ENCODE measurements around the gene SEC24D.

SEC24D gene

DNA sequence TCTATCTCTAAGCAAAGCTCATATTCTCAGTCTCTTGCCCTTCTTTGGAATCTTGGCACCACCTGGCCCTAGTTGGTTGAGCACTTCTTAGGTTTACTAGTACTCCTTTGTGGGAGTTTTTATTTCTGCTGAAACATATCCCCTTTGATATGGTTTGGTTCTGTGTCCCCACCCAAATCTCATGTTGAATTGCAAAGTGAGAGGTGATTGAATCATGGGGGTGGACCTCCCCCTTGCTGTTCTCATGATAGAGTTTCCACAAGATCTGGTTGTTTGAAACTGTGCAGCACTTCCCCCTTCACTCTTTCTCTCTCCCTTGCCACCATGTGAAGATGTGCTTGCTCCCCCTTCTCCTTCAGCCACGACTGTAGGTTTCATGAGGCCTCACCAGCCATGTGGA is 30.5 kb upstream of the SEC24D start:
- no peaks in the 10 kb centered on the region for H4K20me1 ChIP-seq (ENCODE audit: insufficient read depth, low read length, poor library complexity, severe bottlenecking)
- no peak for TF ChIP-seq CTCF (conservative IDR thresholded peaks at IDR 0.05; ENCODE audit: low read length)
- no peak for TF ChIP-seq EZH2phosphoT487 (IDR thresholded peaks at IDR 0.05; ENCODE audit: borderline replicate concordance)
- H3K4me2 ChIP-seq (ENCODE audit: low read depth, low read length, poor library complexity, severe bottlenecking) = no peak overlapping the region
- no peak overlapping the region for H2AFZ ChIP-seq (ENCODE audit: low read length)
- H3K9me3 ChIP-seq (ENCODE audit: insufficient read depth, low read depth, low read length) = no peaks in the 10 kb centered on the region
- no peaks in the 10 kb centered on the region for H3K27me3 ChIP-seq (ENCODE audit: insufficient read depth, low read length, poor library complexity, severe bottlenecking)
- H3K79me2 ChIP-seq (ENCODE audit: insufficient read depth, low read length) = no peaks in the 10 kb centered on the region
- H3F3A ChIP-seq (ENCODE audit: low read depth) = no peaks in the 10 kb centered on the region
- H3K9me2 ChIP-seq (replicated peaks; ENCODE audit: low read depth, low read length) = no peaks in the 10 kb centered on the region
- H3K9ac ChIP-seq (ENCODE audit: low read depth, low read length, poor library complexity, severe bottlenecking) = no peak overlapping the region
- H3K4me3 ChIP-seq (ENCODE audit: low read length, poor library complexity, severe bottlenecking) = no peak overlapping the region
- no peaks in the 10 kb centered on the region for H3K36me3 ChIP-seq (ENCODE audit: insufficient read depth, low read length)
- no peaks in the 10 kb centered on the region for H3K4me1 ChIP-seq (ENCODE audit: insufficient read depth, low read length, poor library complexity, severe bottlenecking)

- Histone ChIP-seq H3K79me2 (ENCODE audit: insufficient read depth, low read length) (no peaks in the 10 kb centered on the region), H3K4me3 (ENCODE audit: low read length, poor library complexity, severe bottlenecking) (no peak overlapping the region), H4K20me1 (ENCODE audit: insufficient read depth, low read length, poor library complexity, severe bottlenecking) (no peaks in the 10 kb centered on the region), H3K9me3 (ENCODE audit: insufficient read depth, low read depth, low read length) (no peaks in the 10 kb centered on the region), H2AFZ (ENCODE audit: low read length) (peak overlapping the region; percentile 72), H3K9me2 (replicated peaks; ENCODE audit: low read depth, low read length) (no peaks in the 10 kb centered on the region), H3K4me1 (ENCODE audit: insufficient read depth, low read length, poor library complexity, severe bottlenecking) (no peaks in the 10 kb centered on the region), H3K4me2 (ENCODE audit: low read depth, low read length, poor library complexity, severe bottlenecking) (peak overlapping the region; percentile 32), H3F3A (ENCODE audit: low read depth) (no peaks in the 10 kb centered on the region), H3K27me3 (ENCODE audit: insufficient read depth, low read length, poor library complexity, severe bottlenecking) (no peaks in the 10 kb centered on the region), H3K36me3 (ENCODE audit: insufficient read depth, low read length) (no peaks in the 10 kb centered on the region), H3K9ac (ENCODE audit: low read depth, low read length, poor library complexity, severe bottlenecking) (no peak overlapping the region)
- TF ChIP-seq CTCF (conservative IDR thresholded peaks at IDR 0.05; ENCODE audit: low read length) (peak; percentile 90), EZH2phosphoT487 (IDR thresholded peaks at IDR 0.05; ENCODE audit: borderline replicate concordance) (no peak)
These were observed 29.3 kb upstream of the SEC24D start for GRCh38 chr4:118865091-118865708.

DNA sequence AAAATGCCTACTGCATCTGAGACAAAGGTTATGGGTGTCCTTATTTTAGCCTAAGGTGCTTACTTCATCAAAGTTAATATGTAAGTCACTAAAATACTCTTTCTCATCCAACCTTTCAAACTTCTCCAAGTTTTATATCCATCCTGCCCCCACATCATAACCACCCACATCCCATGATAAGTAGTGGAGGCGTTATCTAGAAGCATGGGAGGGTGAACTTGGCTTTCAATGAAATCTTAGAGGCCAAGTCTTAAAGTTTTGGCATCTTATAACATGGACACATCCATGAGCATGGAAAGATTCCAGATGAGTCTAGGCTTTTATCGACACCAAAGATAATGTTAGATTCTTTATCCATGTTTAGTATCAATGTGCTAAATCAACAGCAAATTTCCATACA is 22.9 kb upstream of the SEC24D start:
- no peak overlapping the region for H3K9ac ChIP-seq (ENCODE audit: low read depth, low read length, poor library complexity, severe bottlenecking)
- H3F3A ChIP-seq (ENCODE audit: low read depth) = no peaks in the 10 kb centered on the region
- H3K27me3 ChIP-seq (ENCODE audit: insufficient read depth, low read length, poor library complexity, severe bottlenecking) = no peaks in the 10 kb centered on the region
- H4K20me1 ChIP-seq (ENCODE audit: insufficient read depth, low read length, poor library complexity, severe bottlenecking) = no peaks in the 10 kb centered on the region
- H3K4me2 ChIP-seq (ENCODE audit: low read depth, low read length, poor library complexity, severe bottlenecking) = no peak overlapping the region
- no peaks in the 10 kb centered on the region for H3K9me3 ChIP-seq (ENCODE audit: insufficient read depth, low read depth, low read length)
- TF ChIP-seq EZH2phosphoT487 (IDR thresholded peaks at IDR 0.05; ENCODE audit: borderline replicate concordance) (no peak), CTCF (conservative IDR thresholded peaks at IDR 0.05; ENCODE audit: low read length) (no peak)
- no peaks in the 10 kb centered on the region for H3K36me3 ChIP-seq (ENCODE audit: insufficient read depth, low read length)
- no peaks in the 10 kb centered on the region for H3K79me2 ChIP-seq (ENCODE audit: insufficient read depth, low read length)
- H3K9me2 ChIP-seq (replicated peaks; ENCODE audit: low read depth, low read length) = no peaks in the 10 kb centered on the region
- no peak overlapping the region for H2AFZ ChIP-seq (ENCODE audit: low read length)
- H3K4me3 ChIP-seq (ENCODE audit: low read length, poor library complexity, severe bottlenecking) = no peak overlapping the region
- H3K4me1 ChIP-seq (ENCODE audit: insufficient read depth, low read length, poor library complexity, severe bottlenecking) = no peaks in the 10 kb centered on the region
